CD4-positive, alpha-beta T cell (primary cell): ENCODE data around the gene PLEKHG4B. TPM values are rescaled to one million over a fixed set of nuclear protein-coding genes. Genes with fewer than 3 reads are reported as not detected.

Source experiments
- ATAC-seq: fragments of 200-7000 bp; cut with Tn5 transposase; one replicate; pipeline ENCODE4 v1.10.0; 2022; ENCODE audit warnings: mild to moderate bottlenecking; ENCODE audit not compliant: poor library complexity
- CTCF ChIA-PET: fragments of 350-600 bp; sonication (Branson Sonifier 250); formaldehyde crosslinking; loops from one replicate; lab custom pipeline; 2021; ENCODE audit warnings: antibody characterized with exemption, inconsistent platforms; lab: Charles Lee
- POLR2A ChIA-PET: fragments of 350-600 bp; sonication (Branson Sonifier 250); formaldehyde crosslinking; loops from one replicate; lab custom pipeline; 2021; ENCODE audit warnings: antibody characterized with exemption, inconsistent platforms; lab: Charles Lee
- DNase-seq, 14 experiments: peaks; one replicate each; pipeline ENCODE4 v3.0.0-alpha.2; 2013 to 2020; ENCODE audit warnings: mixed read lengths in 2 of 14
- H3K27ac ChIP-seq, 2 donors: one replicate each; pipeline versions ENCODE4 v1.5.1 to v1.7.0; 2013; ENCODE audit warnings: low read length in 2 of 2, low read depth in 1 of 2, mild to moderate bottlenecking in 1 of 2
- H3K27me3 ChIP-seq, 2 experiments: 1 replicate in 1 of 2; 2 replicates in 1 of 2; pipeline versions ENCODE4 v1.6.1 to v1.7.0; 2013; ENCODE audit warnings: low read length in 2 of 2, control low read depth in 1 of 2, mild to moderate bottlenecking in 1 of 2, moderate library complexity in 1 of 2; ENCODE audit not compliant: insufficient read depth in 2 of 2, control insufficient read depth in 1 of 2
- H3K36me3 ChIP-seq: one replicate; pipeline ENCODE4 v1.6.1; 2013; ENCODE audit warnings: low read length, control low read depth; ENCODE audit not compliant: insufficient read depth
- H3K4me1 ChIP-seq: one replicate; pipeline ENCODE4 v1.6.1; 2013; ENCODE audit warnings: low read length, control low read depth; ENCODE audit not compliant: insufficient read depth
- H3K4me3 ChIP-seq: one replicate; pipeline ENCODE4 v1.5.1; 2013; ENCODE audit warnings: mild to moderate bottlenecking, low read length, moderate library complexity
- H3K9me3 ChIP-seq, 2 experiments: 1 replicate in 1 of 2; 2 replicates in 1 of 2; pipeline versions ENCODE4 v1.6.1 to v1.7.0; 2013; ENCODE audit warnings: low read length in 2 of 2, mild to moderate bottlenecking in 2 of 2, control low read depth in 1 of 2, moderate library complexity in 1 of 2; ENCODE audit not compliant: control insufficient read depth in 1 of 2, insufficient read depth in 1 of 2
- H3K27ac Mint-ChIP-seq: one replicate; pipeline ENCODE4 v1.8.0; 2020; ENCODE audit warnings: mixed read lengths
- H3K27me3 Mint-ChIP-seq: one replicate; pipeline ENCODE4 v1.8.0; 2021; ENCODE audit warnings: mixed read lengths
- H3K36me3 Mint-ChIP-seq: one replicate; pipeline ENCODE4 v1.8.0; 2021; ENCODE audit warnings: low read depth, mixed read lengths
- H3K4me1 Mint-ChIP-seq: one replicate; pipeline ENCODE4 v1.8.0; 2021; ENCODE audit warnings: low read depth, mixed read lengths
- H3K4me3 Mint-ChIP-seq: one replicate; pipeline ENCODE4 v1.8.0; 2020; ENCODE audit warnings: mild to moderate bottlenecking, mixed read lengths
- H3K9me3 Mint-ChIP-seq: one replicate; pipeline ENCODE4 v1.8.0; 2020; ENCODE audit warnings: mixed read lengths
- CTCF ChIP-seq: fragments of 200-600 bp; IDR thresholded peaks from one replicate; pipeline ENCODE4 v1.8.0; 2022; ENCODE audit warnings: antibody characterized with exemption, mild to moderate bottlenecking
- intact Hi-C, 2 experiments: fragments of 100-400 bp; cut with DNase I in 1 of 2; cut with micrococcal nuclease in 1 of 2; formaldehyde crosslinking; loops; one replicate each; pipeline versions ENCODE4 v1.15.1 to v1.9.0; 2023 to 2025; cut with DNase I, micrococcal nuclease
- total RNA-seq, 174 experiments: library from RNA in 2 of 174; stranded (reverse) in 2 of 174; gene quantifications; one replicate each; pipeline ENCODE4 v1.2.3 and lab custom pipeline; 2021 to 2026

Gene PLEKHG4B
- total RNA-seq, 2 experiments from 2014 or later: 0.17 to 0.36 TPM

GRCh38 chr5:93221-93980 lies 1.4 kb downstream of the PLEKHG4B start:
- intact Hi-C loops: no loop called here
- H3K9me3 ChIP-seq: peaks cover 0 to 15% of the 10 kb centered on the region in 2 experiments
- H3K27ac Mint-ChIP-seq: no peak overlapping the region
- H3K27me3 Mint-ChIP-seq: peaks cover 82% of the 10 kb centered on the region
- no peak overlapping the region for H3K4me3 ChIP-seq
- no peak for DNase-seq
- ATAC-seq: no peak
- no peak for TF ChIP-seq CTCF
- no peaks in the 10 kb centered on the region for H3K9me3 Mint-ChIP-seq
- H3K36me3 Mint-ChIP-seq: no peaks in the 10 kb centered on the region
- peaks cover 49 to 56% of the 10 kb centered on the region in 2 experiments for H3K27me3 ChIP-seq
- no peaks in the 10 kb centered on the region for H3K4me1 ChIP-seq
- no peak overlapping the region for H3K27ac ChIP-seq
- ChIA-PET CTCF (no interaction called here), POLR2A (no interaction called here)
- H3K4me1 Mint-ChIP-seq: no peaks in the 10 kb centered on the region
- H3K4me3 Mint-ChIP-seq: no peak overlapping the region
- no peaks in the 10 kb centered on the region for H3K36me3 ChIP-seq

GRCh38 chr5:94113-94892 lies 2.3 kb downstream of the PLEKHG4B start:
- no peak overlapping the region for H3K4me3 Mint-ChIP-seq
- no peaks in the 10 kb centered on the region for H3K9me3 Mint-ChIP-seq
- CTCF ChIA-PET: no interaction called here
- Histone ChIP-seq H3K9me3 (peaks cover 0 to 15% of the 10 kb centered on the region in 2 experiments), H3K4me3 (no peak overlapping the region), H3K27me3 (peaks cover 48 to 53% of the 10 kb centered on the region in 2 experiments), H3K27ac (no peak overlapping the region), H3K36me3 (no peaks in the 10 kb centered on the region), H3K4me1 (no peaks in the 10 kb centered on the region)
- ATAC-seq: no peak
- no peak for TF ChIP-seq CTCF
- no peaks in the 10 kb centered on the region for H3K36me3 Mint-ChIP-seq
- no peak overlapping the region for H3K27ac Mint-ChIP-seq
- peaks cover 80% of the 10 kb centered on the region for H3K27me3 Mint-ChIP-seq
- intact Hi-C loops: no loop called here
- DNase-seq: no peak
- no peaks in the 10 kb centered on the region for H3K4me1 Mint-ChIP-seq
- POLR2A ChIA-PET: no interaction called here

- H3K27ac Mint-ChIP-seq: no peak overlapping the region
- H3K9me3 ChIP-seq: peaks cover 0 to 11% of the 10 kb centered on the region in 2 experiments
- H3K36me3 Mint-ChIP-seq: no peaks in the 10 kb centered on the region
- H3K4me1 Mint-ChIP-seq: no peaks in the 10 kb centered on the region
- no peaks in the 10 kb centered on the region for H3K9me3 Mint-ChIP-seq
- no peaks in the 10 kb centered on the region for H3K4me1 ChIP-seq
- H3K27me3 Mint-ChIP-seq: peaks cover 78% of the 10 kb centered on the region
- peaks cover 38 to 55% of the 10 kb centered on the region in 2 experiments for H3K27me3 ChIP-seq
- CTCF ChIA-PET: no interaction called here
- H3K4me3 Mint-ChIP-seq: no peak overlapping the region
- POLR2A ChIA-PET: no interaction called here
- no peak overlapping the region for H3K4me3 ChIP-seq
- TF ChIP-seq CTCF: no peak
- DNase-seq: no peak
- no peak overlapping the region for H3K27ac ChIP-seq
- no peak for ATAC-seq
- H3K36me3 ChIP-seq: no peaks in the 10 kb centered on the region
- intact Hi-C loops: no loop called here
Measured at GRCh38 chr5:95241-95980, 3.4 kb downstream of the PLEKHG4B start.
